Thyroid gland (tissue), 4 donors: Measurements from ENCODE around the gene PARVB.

Source experiments
- POLR2A ChIP-seq, 2 donors: fragments of 450-650 bp; IDR thresholded peaks; one replicate each; pipeline ENCODE4 v1.6.1; 2017; ENCODE audit warnings: antibody characterized with exemption in 2 of 2, mild to moderate bottlenecking in 2 of 2, moderate library complexity in 1 of 2
- TF ChIP-seq, protein P1 (sequence below), 6 experiments: fragments of 200-600 bp in 3 of 6; fragments of 450-650 bp in 3 of 6; sonication (generic) in 3 of 6; IDR thresholded peaks; one replicate each; pipeline ENCODE4 v1.5.1; 2016 to 2019; ENCODE audit warnings: antibody characterized with exemption in 6 of 6, mild to moderate bottlenecking in 2 of 6, inconsistent platforms in 1 of 6, moderate library complexity in 1 of 6

DNA sequence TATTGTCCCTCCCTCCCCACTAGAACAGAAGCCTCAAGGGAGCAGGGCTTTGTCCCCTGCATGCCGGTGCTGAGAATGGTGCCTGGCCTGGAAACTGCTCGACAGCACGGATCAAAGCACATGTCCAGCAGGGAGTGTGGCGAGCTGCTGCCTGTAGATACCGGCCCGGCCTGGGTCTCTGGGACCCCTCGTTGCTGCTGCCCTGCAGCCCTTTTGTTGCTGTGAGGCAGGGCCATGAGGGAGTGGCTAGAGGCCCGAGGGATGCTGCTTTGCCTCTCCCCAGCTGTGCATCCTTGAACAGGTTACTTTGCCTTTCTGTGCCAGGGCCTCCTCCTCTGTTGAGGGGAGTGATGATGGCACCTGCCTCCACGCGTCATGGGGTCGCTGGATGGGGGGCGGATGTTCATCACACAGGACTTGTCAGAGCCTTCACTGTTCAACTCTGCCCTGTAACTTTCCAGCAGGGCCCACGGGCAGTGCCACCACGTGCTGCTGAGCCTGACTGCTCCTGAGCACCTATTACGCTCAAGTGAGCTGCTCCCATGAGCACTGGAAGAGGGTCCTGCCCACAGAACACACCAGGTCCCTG is 141.3 kb downstream of the PARVB start:
- TF ChIP-seq, protein P1, sequence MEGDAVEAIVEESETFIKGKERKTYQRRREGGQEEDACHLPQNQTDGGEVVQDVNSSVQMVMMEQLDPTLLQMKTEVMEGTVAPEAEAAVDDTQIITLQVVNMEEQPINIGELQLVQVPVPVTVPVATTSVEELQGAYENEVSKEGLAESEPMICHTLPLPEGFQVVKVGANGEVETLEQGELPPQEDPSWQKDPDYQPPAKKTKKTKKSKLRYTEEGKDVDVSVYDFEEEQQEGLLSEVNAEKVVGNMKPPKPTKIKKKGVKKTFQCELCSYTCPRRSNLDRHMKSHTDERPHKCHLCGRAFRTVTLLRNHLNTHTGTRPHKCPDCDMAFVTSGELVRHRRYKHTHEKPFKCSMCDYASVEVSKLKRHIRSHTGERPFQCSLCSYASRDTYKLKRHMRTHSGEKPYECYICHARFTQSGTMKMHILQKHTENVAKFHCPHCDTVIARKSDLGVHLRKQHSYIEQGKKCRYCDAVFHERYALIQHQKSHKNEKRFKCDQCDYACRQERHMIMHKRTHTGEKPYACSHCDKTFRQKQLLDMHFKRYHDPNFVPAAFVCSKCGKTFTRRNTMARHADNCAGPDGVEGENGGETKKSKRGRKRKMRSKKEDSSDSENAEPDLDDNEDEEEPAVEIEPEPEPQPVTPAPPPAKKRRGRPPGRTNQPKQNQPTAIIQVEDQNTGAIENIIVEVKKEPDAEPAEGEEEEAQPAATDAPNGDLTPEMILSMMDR (IDR thresholded peaks at IDR 0.05): no peak
- no peak for TF ChIP-seq POLR2A (IDR thresholded peaks at IDR 0.05)
